ENCODE results near the gene TATDN3. TPM values are rescaled to one million over a fixed set of nuclear protein-coding genes. Genes with fewer than 3 reads are reported as not detected.
"Not testable (repeated sequence)": the region's sequence is repeated elsewhere in the genome, so short reads cannot be mapped to it uniquely, and the experiment has no call there.

The TATDN3 gene, protein sequence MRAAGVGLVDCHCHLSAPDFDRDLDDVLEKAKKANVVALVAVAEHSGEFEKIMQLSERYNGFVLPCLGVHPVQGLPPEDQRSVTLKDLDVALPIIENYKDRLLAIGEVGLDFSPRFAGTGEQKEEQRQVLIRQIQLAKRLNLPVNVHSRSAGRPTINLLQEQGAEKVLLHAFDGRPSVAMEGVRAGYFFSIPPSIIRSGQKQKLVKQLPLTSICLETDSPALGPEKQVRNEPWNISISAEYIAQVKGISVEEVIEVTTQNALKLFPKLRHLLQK
- polyA plus RNA-seq (ENCODE audit: insufficient read length in 4 of 4) = 10 to 100 TPM; 13.0 to 21.1 (median 19.8) TPM

DNA sequence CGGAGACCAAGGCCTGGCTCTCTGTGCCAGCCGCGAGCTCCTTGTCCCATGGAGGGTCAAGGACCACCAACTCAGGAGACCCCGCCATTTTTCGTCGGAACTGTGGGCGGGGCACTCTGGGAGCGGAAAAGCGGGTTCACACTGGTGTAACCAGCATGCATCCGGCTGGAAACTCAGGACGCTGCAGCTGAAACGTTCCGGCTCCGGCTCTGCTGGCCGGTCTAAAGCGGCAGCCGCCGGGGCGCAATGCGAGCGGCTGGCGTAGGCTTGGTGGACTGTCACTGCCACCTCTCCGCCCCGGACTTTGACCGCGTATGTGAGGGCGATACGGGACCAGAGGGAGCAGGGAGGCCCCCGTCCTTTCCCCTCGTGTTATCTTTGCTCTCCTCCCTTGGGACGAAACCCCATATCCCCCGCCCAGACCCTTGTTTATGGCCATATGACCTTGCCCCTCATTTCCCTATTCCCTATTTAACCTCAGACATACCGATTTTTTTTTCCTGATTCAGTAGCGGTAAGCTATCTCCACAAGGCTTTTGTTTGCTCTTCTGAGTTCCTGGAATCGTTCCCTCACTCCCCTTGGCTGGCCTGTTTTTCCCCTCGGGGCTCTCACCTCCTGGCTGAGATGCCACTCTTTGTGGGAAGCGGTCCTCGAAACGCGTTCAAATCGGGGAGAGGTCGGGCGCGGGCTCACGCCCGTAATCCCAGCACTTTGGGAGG lies at the start of gene TATDN3, which contains the start of gene NSL1:
TATDN3 (plus strand) TSS at position 219 of the 720 bp plus-strand sequence; CDS start at position 247, 28 bp downstream.
NSL1 (minus strand) TSS at position 102 of the 720 bp plus-strand sequence; CDS start at position 88, 14 bp downstream.
- peak; percentile 92 to 95 (median 93) for DNase-seq (ENCODE audit: low read depth in 4 of 4, low spot score in 3 of 4)

DNA sequence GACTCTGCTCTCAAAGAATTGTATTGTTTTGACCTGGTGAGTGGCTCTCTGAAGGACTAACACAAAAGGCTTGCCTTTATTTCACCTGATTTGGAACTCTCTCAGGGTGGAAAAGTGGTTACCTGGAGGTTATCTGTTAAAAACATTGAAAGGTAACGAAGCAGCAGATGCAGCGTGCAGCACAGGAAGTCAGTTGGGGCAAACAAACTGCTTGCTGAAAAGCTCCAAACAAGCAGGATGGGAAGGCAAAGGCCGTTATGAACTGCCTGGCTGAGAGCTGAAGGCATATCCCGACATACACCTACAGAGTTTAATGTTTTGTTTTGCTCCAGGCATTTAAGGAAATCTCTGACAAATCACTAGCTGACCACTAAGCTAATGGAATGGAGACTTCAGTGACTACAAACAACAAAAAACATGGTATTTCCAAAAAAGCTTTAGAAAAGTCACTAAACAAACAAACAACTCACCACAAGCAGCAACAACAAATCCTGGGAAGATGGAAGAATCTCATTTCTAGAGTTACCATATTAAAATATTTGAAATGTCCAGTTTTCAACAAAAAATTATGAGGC lies 47.7 kb upstream of the TATDN3 start:
- no peak for DNase-seq (ENCODE audit: low read depth in 4 of 4, low spot score in 3 of 4)

DNA sequence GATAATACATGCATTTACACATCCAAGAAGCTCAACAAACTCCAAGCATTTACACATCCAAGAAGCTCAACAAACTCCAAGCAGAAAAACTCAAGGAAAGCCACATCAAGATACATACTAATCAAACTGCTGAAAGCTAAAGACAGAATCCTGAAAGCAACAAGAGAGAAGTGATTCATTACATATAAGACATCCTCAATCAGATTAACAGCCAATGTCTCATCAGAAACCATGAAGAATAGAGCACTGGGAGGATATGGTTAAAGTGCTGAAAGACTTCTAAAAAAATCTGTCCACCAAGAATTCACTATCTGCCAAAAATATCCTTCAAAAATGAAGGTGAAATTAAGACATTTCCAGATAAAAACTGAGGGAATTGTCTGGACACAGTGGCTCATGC lies 46.4 kb upstream of the TATDN3 start:
- DNase-seq (ENCODE audit: low read depth in 4 of 4, low spot score in 3 of 4) = no peak

DNA sequence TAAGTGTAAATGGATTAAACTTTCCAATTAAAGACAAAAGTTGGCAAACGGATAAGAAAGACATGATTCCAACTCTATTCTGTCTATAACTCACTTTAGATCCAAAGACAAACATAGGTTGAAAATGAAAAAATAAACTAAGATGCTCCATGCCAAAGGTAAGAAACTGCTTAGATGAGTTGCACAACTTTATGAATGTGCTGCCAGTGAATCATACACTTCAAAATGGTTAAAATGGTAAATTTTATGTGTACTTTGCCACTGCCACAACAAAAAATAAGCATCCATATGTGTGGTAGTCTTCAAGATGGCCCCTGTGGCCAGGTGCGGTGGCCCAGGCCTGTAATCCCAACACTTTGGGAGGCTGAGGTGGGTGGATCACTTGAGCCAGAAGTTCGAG lies 45.1 kb upstream of the TATDN3 start:
- DNase-seq (ENCODE audit: low read depth in 4 of 4, low spot score in 3 of 4) = no peak

DNA sequence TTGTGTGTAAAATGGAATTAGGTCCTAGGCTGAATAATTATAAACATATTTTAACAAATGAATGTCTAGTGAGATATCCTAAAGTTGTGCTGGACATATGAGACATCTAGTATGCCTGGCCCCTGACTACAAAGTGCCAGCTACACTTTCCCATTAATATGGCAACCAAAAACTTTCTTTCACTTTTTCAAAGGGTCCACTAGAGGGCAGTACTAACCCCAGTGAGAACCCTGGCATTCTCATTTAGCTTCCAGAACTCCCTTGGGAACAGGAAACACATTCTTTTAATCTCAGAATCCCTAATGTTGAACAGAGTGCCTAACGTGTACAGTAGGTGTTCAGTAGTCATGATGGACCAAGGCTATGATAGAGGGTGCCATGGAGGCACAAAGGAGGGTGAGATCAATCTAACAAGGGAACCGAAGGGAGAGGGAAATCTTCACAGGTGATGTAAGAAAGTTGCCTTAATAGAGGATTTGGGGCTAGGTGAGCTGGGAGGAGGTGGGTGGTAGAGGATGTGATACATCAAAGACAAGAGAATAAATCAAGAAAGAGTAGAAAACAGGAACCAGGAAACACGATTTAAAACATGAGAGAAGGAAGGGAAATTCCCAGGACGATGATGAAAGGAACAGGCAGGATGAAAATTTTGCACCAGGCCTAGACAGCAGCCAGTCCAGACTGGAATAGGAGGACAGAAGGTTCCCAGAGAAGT lies 41.7 kb upstream of the TATDN3 start:
- DNase-seq (ENCODE audit: low read depth in 4 of 4, low spot score in 3 of 4) = peak; percentile 8 to 26 (median 10)

DNA sequence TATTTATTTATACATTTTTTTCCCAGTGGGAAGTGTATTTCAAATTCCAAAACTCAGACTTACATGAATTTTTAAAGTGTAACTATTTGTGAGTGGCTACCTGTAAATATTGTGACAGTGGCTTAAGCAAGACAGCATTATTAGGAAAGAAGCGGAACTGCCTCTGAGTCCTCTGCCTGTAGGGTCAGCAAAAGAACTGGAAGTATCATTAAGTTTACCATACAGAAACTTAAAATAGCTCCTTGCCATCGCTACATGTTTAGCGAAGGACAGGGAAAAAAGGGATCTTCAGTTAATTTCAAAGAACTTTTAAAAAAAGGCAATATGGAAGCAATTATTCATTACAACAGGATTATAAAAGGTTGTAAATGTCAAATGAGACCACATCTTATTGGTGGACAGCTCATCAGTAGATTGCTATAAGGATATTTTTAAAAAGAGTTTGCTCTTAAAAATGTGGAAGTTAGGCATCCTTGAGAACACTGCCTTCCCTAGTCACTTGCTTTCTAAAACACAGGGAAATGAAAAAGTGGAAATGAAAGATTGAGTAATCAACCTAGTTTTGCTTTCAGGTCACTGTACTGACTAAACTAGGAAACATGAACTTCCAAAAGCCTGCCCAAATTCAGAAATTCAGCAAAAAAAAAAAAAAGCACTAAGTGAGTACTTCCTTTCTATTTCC lies 39.3 kb upstream of the TATDN3 start:
- no peak for DNase-seq (ENCODE audit: low read depth in 4 of 4, low spot score in 3 of 4)

DNA sequence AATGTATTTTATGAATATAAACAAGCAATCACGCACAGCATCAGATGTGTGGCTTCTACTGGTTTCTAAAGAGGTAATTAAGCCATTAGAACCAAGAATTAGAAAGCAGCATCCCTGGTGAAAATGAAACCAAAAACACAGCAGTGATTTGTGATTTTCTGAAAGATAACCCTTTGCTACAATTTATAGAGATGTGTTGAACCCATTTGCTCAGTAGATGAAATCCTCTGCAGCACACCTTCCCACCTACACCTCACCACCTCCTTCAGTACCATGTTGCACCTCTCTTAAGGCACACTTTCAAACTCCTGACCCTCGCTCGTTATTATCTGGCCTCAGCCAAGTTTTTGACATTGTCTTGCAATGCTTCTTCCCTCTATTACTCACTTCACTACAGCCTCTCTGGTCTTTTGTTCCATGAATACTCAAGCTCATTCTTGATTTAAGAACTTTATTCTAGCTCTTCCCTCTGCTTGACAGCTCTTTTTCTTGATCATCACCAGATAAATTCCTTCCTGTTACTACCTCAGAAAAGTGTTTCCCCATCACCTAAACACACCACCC lies 38.7 kb upstream of the TATDN3 start:
- DNase-seq (ENCODE audit: low read depth in 4 of 4, low spot score in 3 of 4) = no peak

DNA sequence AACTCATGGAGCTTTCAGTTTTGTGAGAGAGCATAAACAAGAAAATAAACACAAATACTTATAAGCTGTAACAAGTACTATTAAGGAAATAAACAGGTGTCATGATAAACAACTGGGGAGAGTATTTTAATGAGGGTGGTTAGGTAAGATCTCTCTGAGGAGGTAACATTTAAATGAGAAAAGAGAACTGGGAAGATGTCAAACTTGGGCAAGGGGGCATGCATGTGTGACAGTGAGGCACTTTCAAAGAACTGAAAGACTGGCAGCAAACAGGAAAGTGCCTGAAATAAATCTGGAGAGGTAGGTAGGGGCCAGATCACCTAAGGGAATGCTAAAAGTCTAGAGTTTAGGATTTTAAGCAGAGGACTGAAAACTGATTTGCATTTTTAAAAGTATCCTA lies 37.9 kb upstream of the TATDN3 start:
- DNase-seq (ENCODE audit: low read depth in 4 of 4, low spot score in 3 of 4) = no peak

DNA sequence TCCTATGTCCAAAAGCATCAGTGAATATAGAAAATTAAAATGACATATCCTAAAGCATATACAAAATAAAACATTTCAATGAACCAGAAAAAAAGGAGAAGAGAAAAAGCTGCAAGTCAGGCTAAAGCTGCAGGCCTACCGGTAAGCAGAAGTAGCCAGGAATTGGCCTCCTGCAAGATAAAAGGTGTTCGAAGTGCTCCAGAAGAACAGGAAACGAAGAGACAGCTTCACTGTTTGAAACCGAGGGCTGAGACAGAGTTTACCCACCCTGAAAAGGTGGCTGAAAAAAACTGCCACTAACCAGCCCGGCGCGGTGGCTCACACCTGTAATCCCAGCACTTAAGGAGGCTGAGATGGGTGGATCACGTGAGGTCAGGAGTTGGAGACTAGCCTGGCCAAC lies 37.5 kb upstream of the TATDN3 start:
- no peak for DNase-seq (ENCODE audit: low read depth in 4 of 4, low spot score in 3 of 4)

DNA sequence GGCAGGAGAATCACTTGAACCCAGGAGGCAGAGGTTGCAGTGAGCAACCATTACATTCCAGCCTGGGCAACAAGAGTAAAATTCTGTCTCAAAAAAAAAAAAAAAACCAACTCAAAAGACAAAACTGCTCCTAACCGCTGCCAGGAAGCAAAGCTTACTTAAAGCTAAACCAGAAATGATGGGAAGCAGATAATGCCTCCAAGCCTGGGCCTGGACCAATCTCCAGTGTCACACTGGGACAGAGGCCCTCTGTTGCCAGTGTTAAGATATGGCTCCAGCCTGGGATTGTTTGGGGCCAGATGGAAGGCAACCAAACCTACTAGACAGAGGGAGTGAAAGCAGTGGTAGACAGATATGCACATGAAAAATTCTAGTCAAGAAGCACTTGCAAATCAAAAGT lies 37.0 kb upstream of the TATDN3 start:
- DNase-seq (ENCODE audit: low read depth in 4 of 4, low spot score in 3 of 4) = no peak

DNA sequence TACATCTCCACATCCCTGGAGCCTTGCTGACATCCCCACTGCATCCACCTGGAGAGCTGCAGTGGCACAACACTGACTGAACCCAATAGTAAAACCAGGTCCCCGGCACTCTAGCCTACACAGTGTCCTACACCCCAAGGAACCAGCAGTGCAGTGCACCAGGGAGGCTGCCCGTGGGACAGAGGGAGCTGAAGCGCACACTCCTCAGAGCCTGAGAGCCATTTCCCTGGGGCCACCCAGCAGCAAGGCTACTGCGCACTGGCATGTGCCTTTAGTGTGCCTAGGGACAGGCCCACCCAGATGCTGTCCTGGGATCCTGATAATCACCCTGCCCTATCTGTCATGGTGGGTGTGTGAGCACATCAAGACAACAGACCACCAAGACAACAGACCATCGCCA lies 32.0 kb upstream of the TATDN3 start:
- no peak for DNase-seq (ENCODE audit: low read depth in 4 of 4, low spot score in 3 of 4)

DNA sequence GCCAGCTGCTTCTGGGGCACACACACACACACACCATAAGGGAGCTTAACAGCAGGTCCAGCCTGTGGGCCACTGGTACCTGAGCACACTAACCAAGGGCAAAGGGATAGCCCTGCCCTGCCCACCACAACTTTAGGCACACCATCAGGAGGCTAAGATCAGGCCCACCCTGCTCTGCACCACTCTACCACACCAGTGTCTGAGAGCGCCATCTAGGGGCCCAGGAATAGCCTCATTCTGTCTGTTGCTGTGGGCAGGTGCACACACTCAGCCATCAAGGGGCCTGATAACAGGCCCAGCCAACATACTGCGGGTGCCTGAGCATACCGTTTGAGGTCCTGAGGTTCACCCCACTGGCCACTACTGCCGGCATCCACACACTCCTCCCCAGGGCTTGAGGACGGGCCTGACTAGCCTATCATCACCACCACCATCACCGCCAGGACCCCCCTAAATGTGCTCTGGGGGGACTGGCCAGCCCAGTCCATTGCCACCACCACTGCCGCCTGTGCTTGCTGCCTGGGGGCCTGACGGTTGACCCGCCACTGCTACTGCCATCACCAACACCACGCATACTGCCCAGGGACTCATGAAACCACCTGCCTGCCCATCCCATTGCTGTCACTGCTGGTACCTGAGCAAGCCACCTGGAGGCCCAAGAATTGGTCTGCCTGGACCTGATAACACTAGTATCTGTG lies 31.4 kb upstream of the TATDN3 start:
- DNase-seq (ENCODE audit: low read depth in 4 of 4, low spot score in 3 of 4) = no peak

DNA sequence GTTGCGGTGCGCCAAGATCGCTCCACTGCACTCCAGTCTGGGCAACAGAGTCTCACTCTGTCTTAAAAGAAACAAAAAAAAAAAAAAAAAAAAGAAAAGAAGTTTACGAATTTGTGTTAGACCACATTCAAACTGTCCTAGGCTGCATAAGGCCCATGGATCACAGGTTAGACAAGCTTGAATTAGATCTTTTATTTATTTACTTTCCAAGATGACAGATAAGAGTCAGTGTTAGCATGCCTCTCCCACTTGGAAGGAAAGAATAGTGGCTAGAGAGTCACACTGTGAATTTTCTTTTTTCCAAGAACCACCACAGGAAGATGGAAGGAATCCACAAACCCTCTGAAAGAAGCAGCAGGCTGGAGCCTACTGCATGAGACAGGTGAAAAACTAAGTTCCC lies 29.5 kb upstream of the TATDN3 start:
- DNase-seq (ENCODE audit: low read depth in 4 of 4, low spot score in 3 of 4) = no peak

DNA sequence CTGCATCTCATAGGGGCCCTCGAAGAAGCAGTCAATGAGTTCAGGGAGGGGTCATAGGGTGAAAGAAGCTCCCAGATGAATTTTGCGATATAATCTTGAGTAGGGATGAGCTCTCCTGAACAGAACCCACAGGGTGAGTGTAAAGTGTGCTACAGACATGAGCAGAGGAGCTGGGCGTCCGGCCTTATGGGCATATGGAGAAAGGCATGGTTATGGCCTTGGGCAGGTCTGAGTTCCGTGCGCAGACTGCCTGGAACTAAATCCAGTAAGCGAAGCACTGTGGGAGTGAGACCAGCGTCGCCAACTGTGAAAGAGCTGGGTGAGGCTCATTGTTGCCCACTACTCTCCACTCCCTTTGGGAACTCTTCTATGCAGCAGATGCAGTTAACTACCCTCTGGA lies 28.9 kb upstream of the TATDN3 start:
- no peak for DNase-seq (ENCODE audit: low read depth in 4 of 4, low spot score in 3 of 4)

DNA sequence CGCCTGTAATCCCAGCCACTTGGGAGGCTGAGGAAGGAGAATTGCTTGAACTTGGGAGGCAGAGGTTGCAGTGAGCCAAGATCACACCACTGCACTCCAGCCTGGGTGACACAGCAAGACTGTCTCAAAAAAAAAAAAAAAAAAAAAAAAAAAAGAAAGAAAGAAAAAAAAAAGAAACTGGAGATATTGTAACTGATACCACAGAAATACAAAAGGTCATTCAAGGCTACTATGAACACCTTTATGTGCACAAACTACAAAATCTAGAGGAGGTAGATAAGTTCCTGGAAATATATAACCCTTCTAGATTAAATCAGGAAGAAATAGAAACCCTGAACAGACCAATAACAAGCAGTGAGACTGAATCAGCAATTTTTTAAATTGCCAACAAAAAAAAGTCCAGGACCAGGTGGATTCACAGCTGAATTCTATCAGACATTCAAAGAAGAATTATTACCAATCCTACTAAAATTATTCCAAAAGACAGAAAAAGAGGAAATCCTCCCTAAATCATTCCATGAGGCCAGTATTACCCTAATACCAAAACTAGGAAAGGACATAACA lies 26.9 kb upstream of the TATDN3 start:
- DNase-seq (ENCODE audit: low read depth in 4 of 4, low spot score in 3 of 4) = not testable (repeated sequence)

DNA sequence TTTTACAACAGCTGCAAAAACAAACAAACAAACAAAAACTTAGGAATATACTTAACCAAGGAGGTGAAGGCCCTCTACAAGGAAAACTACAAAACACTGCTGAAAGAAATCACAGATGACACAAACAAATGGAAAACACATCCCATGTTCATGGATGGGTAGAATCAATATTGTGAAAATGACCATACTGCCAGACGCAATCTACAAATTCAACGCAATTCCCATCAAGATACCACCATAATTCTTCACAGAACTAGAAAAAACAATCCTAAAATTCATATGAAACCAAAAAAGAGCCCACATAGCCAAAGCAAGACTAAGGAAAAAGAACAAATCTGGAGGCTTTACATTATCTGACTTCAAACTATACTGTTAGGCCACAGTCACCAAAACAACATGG lies 24.9 kb upstream of the TATDN3 start:
- DNase-seq (ENCODE audit: low read depth in 4 of 4, low spot score in 3 of 4) = not testable (repeated sequence)

DNA sequence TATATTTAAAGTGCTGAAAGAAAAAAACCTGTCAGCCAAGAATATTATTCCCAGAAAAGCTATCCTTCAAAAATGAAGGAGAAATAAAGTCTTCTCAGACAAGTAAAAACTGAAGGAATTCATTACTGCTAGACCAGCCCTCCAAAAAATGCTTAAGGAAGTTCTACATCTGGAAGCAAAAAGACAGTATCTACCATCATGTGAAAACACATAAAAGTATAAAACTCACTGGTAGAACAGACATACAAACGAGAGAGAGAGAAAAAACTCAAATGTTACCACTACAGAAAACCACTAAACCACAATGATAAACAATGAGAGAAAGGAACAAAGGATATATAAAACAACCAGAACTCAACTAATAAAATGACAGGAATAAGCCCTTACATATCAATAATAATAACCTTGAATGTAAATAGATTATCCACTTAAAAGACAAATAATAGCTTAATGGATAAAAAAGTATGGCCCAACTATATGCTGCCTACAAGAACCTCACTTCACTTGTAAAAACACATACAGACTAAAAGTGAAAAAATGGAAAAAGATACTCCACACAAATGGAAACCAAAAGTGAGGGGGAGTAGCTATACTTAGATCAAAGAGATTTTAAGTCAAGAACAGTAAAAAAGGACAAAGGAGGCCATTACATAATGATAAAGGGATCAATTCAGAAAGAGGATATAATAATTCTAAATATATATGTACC lies 22.1 kb upstream of the TATDN3 start:
- no peak for DNase-seq (ENCODE audit: low read depth in 4 of 4, low spot score in 3 of 4)

DNA sequence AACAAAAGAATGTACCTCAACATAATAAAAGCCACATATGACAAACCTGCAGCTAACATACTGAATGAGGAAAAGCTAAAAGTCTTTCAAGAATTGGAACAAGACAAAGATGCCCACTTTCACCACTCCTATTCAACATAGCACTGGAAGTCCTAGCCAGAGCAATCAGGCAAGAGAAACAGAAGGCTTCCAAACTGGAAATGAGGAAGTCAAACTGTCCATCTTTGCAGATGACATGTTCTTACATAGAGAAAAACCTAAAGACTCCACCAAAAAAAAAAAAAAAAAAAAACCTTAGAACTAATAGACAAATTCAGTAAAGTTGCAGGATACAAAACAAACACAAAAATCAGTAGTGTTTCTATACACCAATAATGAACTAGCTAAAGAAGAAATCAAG lies 20.4 kb upstream of the TATDN3 start:
- no peak for DNase-seq (ENCODE audit: low read depth in 4 of 4, low spot score in 3 of 4)

DNA sequence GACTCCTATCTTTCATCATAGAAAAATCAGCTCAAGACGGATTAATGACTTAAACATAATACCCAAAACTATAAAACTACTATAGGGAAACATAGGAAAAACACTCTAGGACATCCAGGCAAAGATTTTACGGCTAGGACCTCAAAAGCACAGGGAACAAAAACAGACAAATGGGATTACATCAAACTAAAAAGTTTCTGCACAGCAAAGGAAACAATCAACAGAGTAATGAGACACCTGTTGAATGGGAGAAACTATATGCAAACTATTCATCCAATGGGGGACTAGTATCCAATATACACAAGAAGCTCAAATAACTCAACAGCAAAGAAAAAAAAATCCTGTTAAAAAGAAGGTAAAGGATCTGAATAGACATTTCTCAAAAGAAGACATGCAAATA lies 18.7 kb upstream of the TATDN3 start:
- no peak for DNase-seq (ENCODE audit: low read depth in 4 of 4, low spot score in 3 of 4)

Measured in left renal pelvis (tissue), 4 donors.